GM18861 (cell line): ENCODE data around the gene NHS.
A peak's percentile ranks its signal among the peaks of the same experiment; 100 is the strongest.

Experiments used
- ATAC-seq: cut with Tn5 transposase; IDR thresholded peaks from one replicate; pipeline ENCODE4 v1.9.1; 2021; ENCODE audit not compliant: unreplicated experiment

Gene NHS

GRCh38 chrX:17713288-17713687 lies 338.3 kb downstream of the NHS start:
- no peak for ATAC-seq

GRCh38 chrX:17718649-17719165 lies 343.7 kb downstream of the NHS start:
- no peak for ATAC-seq

GRCh38 chrX:17719711-17720110 lies 344.7 kb downstream of the NHS start:
- ATAC-seq = no peak

GRCh38 chrX:17721715-17722114 lies 346.7 kb downstream of the NHS start:
- ATAC-seq = no peak

GRCh38 chrX:17725181-17725580 lies 350.2 kb downstream of the NHS start:
- no peak for ATAC-seq

- ATAC-seq = no peak
Observed at GRCh38 chrX:17732138-17732783, 357.3 kb downstream of the NHS start.

GRCh38 chrX:17735406-17735805 lies 360.4 kb downstream of the NHS start:
- no peak for ATAC-seq

GRCh38 chrX:17736478-17736855 lies 361.5 kb downstream of the NHS start:
- ATAC-seq = no peak

GRCh38 chrX:17736856-17737709 lies 362.1 kb downstream of the NHS start, which contains the start of gene SCML1:
Gene SCML1, plus strand, starts transcription at chrX:17737493. Its CDS starts 6,694 bp downstream, at chrX:17744187.
- ATAC-seq = peak; percentile 63

GRCh38 chrX:17737710-17737985 lies 362.6 kb downstream of the NHS start:
- no peak for ATAC-seq

- no peak for ATAC-seq
Observed at GRCh38 chrX:17737986-17738713, 363.1 kb downstream of the NHS start.

- no peak for ATAC-seq
Observed at GRCh38 chrX:17738737-17739535, 363.9 kb downstream of the NHS start.

GRCh38 chrX:17740137-17741122 lies 365.4 kb downstream of the NHS start:
- no peak for ATAC-seq

GRCh38 chrX:17741123-17741511 lies 366.1 kb downstream of the NHS start:
- no peak for ATAC-seq

- ATAC-seq = no peak
Observed at GRCh38 chrX:17743913-17744312, 368.9 kb downstream of the NHS start.

- ATAC-seq = no peak
Observed at GRCh38 chrX:17744896-17745523, 370.0 kb downstream of the NHS start.

GRCh38 chrX:17747692-17748091 lies 372.7 kb downstream of the NHS start:
- no peak for ATAC-seq

GRCh38 chrX:17748684-17749083 lies 373.7 kb downstream of the NHS start:
- no peak for ATAC-seq

- ATAC-seq = no peak
Observed at GRCh38 chrX:17750436-17750835, 375.4 kb downstream of the NHS start.
